HFFc6 (cell line): ENCODE results near the gene MMP21. TPM values are rescaled to one million over a fixed set of nuclear protein-coding genes. Genes with fewer than 3 reads are reported as not detected.

Experiments
- DNase-seq: peaks from one replicate; pipeline ENCODE4 v3.0.0-alpha.2; 2018
- H3K27ac Mint-ChIP-seq: 2 replicates; pipeline ENCODE4 v1.8.0; 2020; ENCODE audit warnings: mild to moderate bottlenecking, mixed read lengths
- H3K27me3 Mint-ChIP-seq: 2 replicates; pipeline ENCODE4 v1.8.0; 2021; ENCODE audit warnings: mild to moderate bottlenecking, moderate library complexity, mixed read lengths; ENCODE audit not compliant: insufficient read depth
- H3K36me3 Mint-ChIP-seq: 2 replicates; pipeline ENCODE4 v1.8.0; 2021; ENCODE audit warnings: low read depth, mixed read lengths
- H3K4me1 Mint-ChIP-seq: 2 replicates; pipeline ENCODE4 v1.8.0; 2020; ENCODE audit warnings: low read depth, mixed read lengths
- H3K4me3 Mint-ChIP-seq: 2 replicates; pipeline ENCODE4 v1.8.0; 2020; ENCODE audit warnings: mild to moderate bottlenecking, moderate library complexity, mixed read lengths
- H3K9me3 Mint-ChIP-seq: 2 replicates; pipeline ENCODE4 v1.8.0; 2020; ENCODE audit warnings: mild to moderate bottlenecking, mixed read lengths
- CTCF ChIP-seq: fragments of 200-600 bp; sonication (generic); IDR thresholded peaks from 2 replicates; pipeline ENCODE4 v1.5.0; 2021; ENCODE audit warnings: antibody characterized with exemption, mild to moderate bottlenecking
- total RNA-seq, 6 experiments: library from RNA; stranded (reverse); fragmentation: NEBNext Ultra II Directional; extraction: Animal tissue kit (Norgen Biotek cat#: 25700); gene quantifications; 2 replicates in 1 of 6; 3 replicates in 5 of 6; pipeline ENCODE4 v1.2.3, GENCODE V29; 2021

The MMP21 gene
- total RNA-seq, 6 experiments from 2014 or later = not detected

- H3K9me3 Mint-ChIP-seq = no peaks in the 10 kb centered on the region
- DNase-seq = no peak
- no peak for TF ChIP-seq CTCF
- H3K4me1 Mint-ChIP-seq = no peaks in the 10 kb centered on the region
- peaks cover 1% of the 10 kb centered on the region; the same call in 1 of the 2 replicates for H3K27me3 Mint-ChIP-seq
- no peak overlapping the region for H3K4me3 Mint-ChIP-seq
- peaks cover 5% of the 10 kb centered on the region for H3K36me3 Mint-ChIP-seq
- H3K27ac Mint-ChIP-seq = no peak overlapping the region
These were observed 12.8 kb upstream of the MMP21 start for GRCh38 chr10:125788156-125789034.

GRCh38 chr10:125785791-125786190 is 10.2 kb upstream of the MMP21 start:
- no peak for TF ChIP-seq CTCF
- H3K9me3 Mint-ChIP-seq = no peaks in the 10 kb centered on the region
- H3K4me1 Mint-ChIP-seq = peaks cover 12% of the 10 kb centered on the region
- peaks cover 1% of the 10 kb centered on the region; the same call in 1 of the 2 replicates for H3K27me3 Mint-ChIP-seq
- H3K27ac Mint-ChIP-seq = no peak overlapping the region
- H3K4me3 Mint-ChIP-seq = no peak overlapping the region
- no peak for DNase-seq
- no peaks in the 10 kb centered on the region; the same call in 1 of the 2 replicates for H3K36me3 Mint-ChIP-seq

GRCh38 chr10:125783957-125784356 is 8.3 kb upstream of the MMP21 start:
- Mint-ChIP-seq H3K27ac (no peak overlapping the region), H3K4me1 (peaks cover 16% of the 10 kb centered on the region), H3K27me3 (peaks cover 1% of the 10 kb centered on the region; the same call in 1 of the 2 replicates), H3K4me3 (no peak overlapping the region), H3K9me3 (no peaks in the 10 kb centered on the region), H3K36me3 (no peaks in the 10 kb centered on the region; the same call in 1 of the 2 replicates)
- no peak for DNase-seq
- no peak for TF ChIP-seq CTCF

- Mint-ChIP-seq H3K4me3 (no peak overlapping the region), H3K27ac (no peak overlapping the region), H3K9me3 (no peaks in the 10 kb centered on the region), H3K4me1 (peaks cover 22% of the 10 kb centered on the region), H3K27me3 (peaks cover 1% of the 10 kb centered on the region; the same call in 1 of the 2 replicates), H3K36me3 (no peaks in the 10 kb centered on the region; the same call in 1 of the 2 replicates)
- TF ChIP-seq CTCF = no peak
- DNase-seq = no peak
These were observed 7.8 kb upstream of the MMP21 start for GRCh38 chr10:125783408-125783807.

GRCh38 chr10:125782616-125783015 is 7.0 kb upstream of the MMP21 start:
- H3K4me1 Mint-ChIP-seq = peaks cover 30% of the 10 kb centered on the region
- H3K9me3 Mint-ChIP-seq = no peaks in the 10 kb centered on the region
- peaks cover 1% of the 10 kb centered on the region; the same call in 1 of the 2 replicates for H3K27me3 Mint-ChIP-seq

More at GRCh38 chr10:125782616-125783015, 7.0 kb upstream of the MMP21 start:
- no peak overlapping the region for H3K27ac Mint-ChIP-seq
- no peak for TF ChIP-seq CTCF
- no peaks in the 10 kb centered on the region; the same call in 1 of the 2 replicates for H3K36me3 Mint-ChIP-seq
- no peak overlapping the region for H3K4me3 Mint-ChIP-seq
- peak; percentile 27 for DNase-seq
